GM19438 (cell line): ENCODE results near the gene MRPL40.
"Not testable (repeated sequence)": the region's sequence is repeated elsewhere in the genome, so short reads cannot be mapped to it uniquely, and the experiment has no call there.

ENCODE experiments used
- ATAC-seq: cut with Tn5 transposase; IDR thresholded peaks from one replicate; pipeline ENCODE4 v1.9.1; 2021; ENCODE audit warnings: low read depth; ENCODE audit not compliant: unreplicated experiment

MRPL40 gene

GRCh38 chr22:19436444-19437161 is 4.3 kb downstream of the MRPL40 start:
- ATAC-seq = not testable (repeated sequence)

GRCh38 chr22:19438298-19438697 is 6.0 kb downstream of the MRPL40 start:
- no peak for ATAC-seq

- no peak for ATAC-seq
These were observed 8.3 kb downstream of the MRPL40 start for GRCh38 chr22:19440411-19441195.

GRCh38 chr22:19442166-19442565 is 9.8 kb downstream of the MRPL40 start:
- ATAC-seq = no peak

GRCh38 chr22:19443544-19444211 is 11.3 kb downstream of the MRPL40 start:
- ATAC-seq = no peak

- not testable (repeated sequence) for ATAC-seq
These were observed 13.1 kb downstream of the MRPL40 start for GRCh38 chr22:19445279-19445982.

- no peak for ATAC-seq
These were observed 14.4 kb downstream of the MRPL40 start for GRCh38 chr22:19446603-19447329.

GRCh38 chr22:19447330-19448075 is 15.2 kb downstream of the MRPL40 start, which contains the start of gene C22orf39:
TSS of gene C22orf39 (minus strand) at chr22:19447711. CDS start at chr22:19447688, 23 bp downstream.
- peak; percentile 84 for ATAC-seq

GRCh38 chr22:19448076-19448607 is 15.8 kb downstream of the MRPL40 start:
- no peak for ATAC-seq

- no peak for ATAC-seq
These were observed 16.5 kb downstream of the MRPL40 start for GRCh38 chr22:19448739-19449421.

GRCh38 chr22:19449422-19449767 is 17.1 kb downstream of the MRPL40 start:
- no peak for ATAC-seq

GRCh38 chr22:19450363-19451175 is 18.2 kb downstream of the MRPL40 start:
- ATAC-seq = no peak

- no peak for ATAC-seq
These were observed 19.2 kb downstream of the MRPL40 start for GRCh38 chr22:19451570-19451969.

- no peak for ATAC-seq
These were observed 21.4 kb downstream of the MRPL40 start for GRCh38 chr22:19453718-19454117.

- ATAC-seq = no peak
These were observed 21.8 kb downstream of the MRPL40 start for GRCh38 chr22:19454156-19454555.

- ATAC-seq = no peak
These were observed 22.7 kb downstream of the MRPL40 start for GRCh38 chr22:19455033-19455432.

- no peak for ATAC-seq
These were observed 23.4 kb downstream of the MRPL40 start for GRCh38 chr22:19455585-19456370.
